IMR-90 (cell line): ENCODE results near the gene EXD2. TPM values are rescaled to one million over a fixed set of nuclear protein-coding genes. Genes with fewer than 3 reads are reported as not detected.

Experiments used
- ATAC-seq: fragments of 200-7000 bp; cut with Tn5 transposase; 2 replicates; pipeline ENCODE4 v1.9.1; 2020; ENCODE audit warnings: low read depth, mild to moderate bottlenecking, moderate library complexity
- BruUV-seq: library from RNA; stranded (reverse); fragments of 400-500 nt; replicated peaks from 2 replicates; lab custom pipeline; 2021; lab: Mats Ljungman, UMichigan
- CTCF ChIA-PET: fragments of 300-600 bp; formaldehyde crosslinking; extraction: SDS; loops from one replicate; lab custom pipeline; 2021; ENCODE audit warnings: antibody characterized with exemption; lab: Yijun Ruan, JAX
- POLR2A ChIA-PET: fragments of 300-600 bp; sonication (Branson Sonifier 250); formaldehyde crosslinking; loops from one replicate; lab custom pipeline; 2022; ENCODE audit warnings: antibody characterized with exemption; ENCODE audit not compliant: unreplicated experiment; lab: Charles Lee
- DNase-seq: peaks from one replicate; pipeline ENCODE4 v3.0.0; 2013
- H2AFZ ChIP-seq: replicated peaks from 2 replicates; pipeline ENCODE3; 2013; ENCODE audit warnings: low read length, mild to moderate bottlenecking; ENCODE audit not compliant: poor library complexity
- H2AK5ac ChIP-seq: 2 replicates; pipeline ENCODE4 v1.6.1; 2013; ENCODE audit warnings: low read depth, low read length, inconsistent platforms
- H2AK9ac ChIP-seq: replicated peaks from 2 replicates; pipeline ENCODE3; 2013; ENCODE audit warnings: mild to moderate bottlenecking, low read depth, low read length, moderate library complexity; ENCODE audit not compliant: poor library complexity
- H2BK120ac ChIP-seq: 2 replicates; pipeline ENCODE4 v1.6.1; 2013; ENCODE audit warnings: low read depth, low read length, inconsistent platforms
- H2BK15ac ChIP-seq: 3 replicates; pipeline ENCODE4 v1.6.1; 2013; ENCODE audit warnings: low read depth, low read length, inconsistent platforms
- H2BK20ac ChIP-seq: 2 replicates; pipeline ENCODE4 v1.6.1; 2013; ENCODE audit warnings: low read depth, mild to moderate bottlenecking, inconsistent platforms, low read length, moderate library complexity
- H2BK5ac ChIP-seq: 2 replicates; pipeline ENCODE4 v1.6.1; 2013; ENCODE audit warnings: mild to moderate bottlenecking, low read depth, low read length, inconsistent platforms; ENCODE audit not compliant: poor library complexity, severe bottlenecking
- H3K14ac ChIP-seq: replicated peaks from 2 replicates; pipeline ENCODE4 v1.6.1; 2013; ENCODE audit warnings: low read depth, low read length, inconsistent platforms
- H3K18ac ChIP-seq: 2 replicates; pipeline ENCODE4 v1.6.1; 2013; ENCODE audit warnings: low read depth, low read length, control low read depth
- H3K23ac ChIP-seq: 2 replicates; pipeline ENCODE4 v1.6.1; 2013; ENCODE audit warnings: low read depth, low read length, inconsistent platforms
- H3K27ac ChIP-seq: 2 replicates; pipeline ENCODE4 v1.5.1; 2013; ENCODE audit warnings: mild to moderate bottlenecking, control low read depth, low read length; ENCODE audit not compliant: insufficient read depth
- H3K27me3 ChIP-seq: 2 replicates; pipeline ENCODE4 v1.6.1; 2013; ENCODE audit warnings: low read length; ENCODE audit not compliant: control insufficient read depth, insufficient read depth
- H3K36me3 ChIP-seq: 2 replicates; pipeline ENCODE4 v1.6.1; 2013; ENCODE audit warnings: low read length, mixed read lengths; ENCODE audit not compliant: control insufficient read depth, insufficient read depth
- H3K4ac ChIP-seq: 2 replicates; pipeline ENCODE4 v1.6.1; 2013; ENCODE audit warnings: low read depth, low read length, inconsistent platforms
- H3K4me1 ChIP-seq: 2 replicates; pipeline ENCODE4 v1.6.1; 2013; ENCODE audit warnings: low read length, mixed read lengths; ENCODE audit not compliant: control insufficient read depth, insufficient read depth
- H3K4me2 ChIP-seq: 2 replicates; pipeline ENCODE4 v1.6.1; 2013; ENCODE audit warnings: low read depth, mild to moderate bottlenecking, control low read depth, low read length, moderate library complexity
- H3K4me3 ChIP-seq: 2 replicates; pipeline ENCODE4 v1.5.1; 2013; ENCODE audit warnings: low read depth, mild to moderate bottlenecking, control low read depth, low read length, moderate library complexity; ENCODE audit not compliant: insufficient read depth
- H3K56ac ChIP-seq: 2 replicates; pipeline ENCODE4 v1.6.1; 2013; ENCODE audit warnings: low read length, inconsistent platforms; ENCODE audit not compliant: insufficient read depth; ENCODE audit errors: extremely low read depth
- H3K79me1 ChIP-seq, 2 experiments: 2 replicates each; pipeline ENCODE4 v1.6.1; 2013; ENCODE audit warnings: low read length in 2 of 2, inconsistent platforms in 1 of 2, low read depth in 1 of 2
- H3K9ac ChIP-seq: 2 replicates; pipeline ENCODE4 v1.6.1; 2013; ENCODE audit warnings: low read depth, low read length, control low read depth
- H3K9me1 ChIP-seq: 2 replicates; pipeline ENCODE4 v1.6.1; 2013; ENCODE audit warnings: low read length, inconsistent platforms; ENCODE audit not compliant: insufficient read depth
- H3K9me3 ChIP-seq: 2 replicates; pipeline ENCODE4 v1.6.1; 2013; ENCODE audit warnings: low read length; ENCODE audit not compliant: control insufficient read depth, insufficient read depth
- H4K20me1 ChIP-seq: 2 replicates; pipeline ENCODE4 v1.6.1; 2013; ENCODE audit warnings: low read length, inconsistent platforms; ENCODE audit not compliant: insufficient read depth
- H4K5ac ChIP-seq: 2 replicates; pipeline ENCODE4 v1.6.1; 2013; ENCODE audit warnings: mild to moderate bottlenecking, low read depth, low read length, control low read depth
- H4K8ac ChIP-seq, 2 experiments: 2 replicates each; pipeline ENCODE4 v1.6.1; 2013; ENCODE audit warnings: low read depth in 2 of 2, low read length in 2 of 2, control low read depth in 1 of 2, inconsistent platforms in 1 of 2
- H4K91ac ChIP-seq: 2 replicates; pipeline ENCODE4 v1.6.1; 2013; ENCODE audit warnings: low read depth, low read length, inconsistent platforms; ENCODE audit not compliant: insufficient read depth
- CEBPB ChIP-seq: IDR thresholded peaks from 2 replicates; pipeline ENCODE4 v1.6.1; 2012; ENCODE audit warnings: low read depth, low read length, improper control_type of control experiment
- MAFK ChIP-seq: IDR thresholded peaks from 2 replicates; pipeline ENCODE4 v1.6.1; 2012; ENCODE audit warnings: low read depth, low read length, improper control_type of control experiment
- RFX5 ChIP-seq: IDR thresholded peaks from 2 replicates; pipeline ENCODE4 v1.8.0; 2012; ENCODE audit warnings: low read depth, mild to moderate bottlenecking, low read length, moderate library complexity
- WGBS, 2 experiments: methylation state at CpG; one replicate each; pipeline versions ENCODE4 v1.1.5 to v1.1.7; 2013; ENCODE audit warnings: missing lambda C conversion rate in 2 of 2; ENCODE audit not compliant: insufficient read length in 1 of 2; ENCODE audit errors: extremely low coverage in 2 of 2; 5-methylcytosine and 5-hydroxymethylcytosine counted together
- dilution Hi-C: fragments of 300-500 bp; cut with HindIII; formaldehyde crosslinking; loops from one replicate; pipeline ENCODE4 v1.14.3; 2018; ENCODE audit warnings: low sequenced_read_pairs; ENCODE audit not compliant: unreplicated experiment
- in situ Hi-C: fragments of 300-500 bp; cut with MboI; formaldehyde crosslinking; loops from 3 replicates; pipeline ENCODE4 v1.14.3; 2019; ENCODE audit warnings: low sequenced_read_pairs, inconsistent platforms, mixed read lengths
- intact Hi-C: fragments of 100-400 bp; cut with micrococcal nuclease; formaldehyde crosslinking; loops from 2 replicates; pipeline ENCODE4 v1.10.0; 2022
- polyA plus RNA-seq, 3 experiments: library from polyadenylated mRNA; depleted of rRNA; stranded (reverse); fragments of >200 nt; gene quantifications; 2 replicates each; pipeline ENCODE4 v1.2.3, GENCODE V29; 2012; ENCODE audit warnings: low replicate concordance in 1 of 3
- total RNA-seq: library from RNA; depleted of rRNA; stranded (reverse); fragments of >200 nt; gene quantifications from 2 replicates; pipeline ENCODE4 v1.2.3, GENCODE V29; 2012
- TF ChIP-seq, protein P1 (sequence below): fragments of 150-350 bp; IDR thresholded peaks from 2 replicates; pipeline ENCODE4 v1.6.1; 2017; ENCODE audit warnings: mild to moderate bottlenecking, antibody characterized with exemption, low read length, low read depth

Gene EXD2
- total and polyA plus RNA-seq, 2 of the 4 experiments (the other 2 are of a cell fraction): 11.0 to 13.3 TPM

DNA sequence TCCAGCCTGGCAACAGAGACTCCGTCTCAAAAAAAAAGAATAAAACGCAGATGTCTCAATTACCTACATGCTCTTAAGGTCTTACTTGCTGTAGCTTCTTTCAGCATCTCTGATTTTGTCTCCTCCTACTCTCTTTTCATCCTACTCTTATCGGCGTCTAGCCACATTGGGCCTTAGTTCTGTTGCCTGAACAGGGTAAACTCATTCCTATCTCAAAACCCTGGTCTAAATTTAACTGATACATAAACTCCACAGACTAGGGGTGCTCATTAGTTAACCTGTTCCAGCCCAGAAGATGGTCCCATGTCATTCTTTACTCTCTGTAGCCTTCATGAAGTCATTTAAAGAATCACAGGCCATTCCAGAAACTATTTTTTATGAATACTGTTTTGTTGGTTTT is 33.6 kb downstream of the EXD2 start:
- Histone ChIP-seq H3K56ac (no peak overlapping the region), H4K20me1 (no peaks in the 10 kb centered on the region), H3K9me3 (no peaks in the 10 kb centered on the region), H3K23ac (no peak overlapping the region), H2BK20ac (no peak overlapping the region), H3K4me2 (no peak overlapping the region), H3K79me1 (no peaks in the 10 kb centered on the region), H3K4me3 (no peak overlapping the region), H2BK5ac (no peak overlapping the region), H2AK9ac (no peak overlapping the region), H3K27ac (no peak overlapping the region), H2AK5ac (no peak overlapping the region), H2BK120ac (no peak overlapping the region), H3K18ac (no peak overlapping the region), H3K27me3 (no peaks in the 10 kb centered on the region), H3K9ac (no peak overlapping the region), H4K91ac (no peak overlapping the region), H3K9me1 (no peaks in the 10 kb centered on the region), H3K4me1 (no peaks in the 10 kb centered on the region; the same call in none of the 2 replicates), H2AFZ (no peak overlapping the region), H2BK15ac (no peak overlapping the region), H4K5ac (no peak overlapping the region), H3K14ac (no peak overlapping the region), H4K8ac (no peak overlapping the region), H3K4ac (no peak overlapping the region), H3K36me3 (peaks cover 7% of the 10 kb centered on the region)
- intact Hi-C loops (no loop called here), in situ Hi-C loops (no loop called here), dilution Hi-C loops (no loop called here)
- DNase-seq (no peak), ATAC-seq (no peak)
- no peak for TF ChIP-seq MAFK
- no peak for TF ChIP-seq RFX5
- TF ChIP-seq, protein P1, sequence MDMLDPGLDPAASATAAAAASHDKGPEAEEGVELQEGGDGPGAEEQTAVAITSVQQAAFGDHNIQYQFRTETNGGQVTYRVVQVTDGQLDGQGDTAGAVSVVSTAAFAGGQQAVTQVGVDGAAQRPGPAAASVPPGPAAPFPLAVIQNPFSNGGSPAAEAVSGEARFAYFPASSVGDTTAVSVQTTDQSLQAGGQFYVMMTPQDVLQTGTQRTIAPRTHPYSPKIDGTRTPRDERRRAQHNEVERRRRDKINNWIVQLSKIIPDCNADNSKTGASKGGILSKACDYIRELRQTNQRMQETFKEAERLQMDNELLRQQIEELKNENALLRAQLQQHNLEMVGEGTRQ: no peak
- TF ChIP-seq CEBPB: no peak
- ChIA-PET POLR2A (no interaction called here), CTCF (interaction anchor here (1.3 kb wide), 1 partner anchor 63 kb away, joined by 3 read pairs; no protein-coding TSS in a partner anchor)
- no TSS peak for BruUV-seq
- whole genome bisulfite sequencing, 2 experiments: 86% methylated on average over 3 of the region's 4 CpGs; no CpG with 5 or more reads in 1 of the 2 experiments
